Trophoblast cell (in vitro differentiated cells and primary cell): Measurements from ENCODE around the gene SGMS1.

Experiments
- DNase-seq, 2 donors: peaks; one replicate each; pipeline ENCODE4 v3.0.0-alpha.2; 2016
- H2AFZ ChIP-seq: 2 replicates; pipeline ENCODE4 v1.6.1; 2013; ENCODE audit warnings: low read length, moderate library complexity, mild to moderate bottlenecking; ENCODE audit not compliant: insufficient read depth, poor library complexity
- H2AK5ac ChIP-seq: 2 replicates; pipeline ENCODE4 v1.6.1; 2013; ENCODE audit warnings: mild to moderate bottlenecking, low read length
- H2BK120ac ChIP-seq: 2 replicates; pipeline ENCODE4 v1.6.1; 2013; ENCODE audit warnings: low read length, mild to moderate bottlenecking, moderate library complexity; ENCODE audit not compliant: insufficient read depth, poor library complexity
- H2BK12ac ChIP-seq: 2 replicates; pipeline ENCODE4 v1.6.1; 2013; ENCODE audit warnings: mild to moderate bottlenecking, low read length, moderate library complexity
- H2BK5ac ChIP-seq: 2 replicates; pipeline ENCODE4 v1.6.1; 2013; ENCODE audit warnings: low read length, low read depth, moderate library complexity, mild to moderate bottlenecking; ENCODE audit not compliant: poor library complexity
- H3K14ac ChIP-seq: 2 replicates; pipeline ENCODE4 v1.6.1; 2013; ENCODE audit warnings: mild to moderate bottlenecking, low read length
- H3K18ac ChIP-seq: 2 replicates; pipeline ENCODE4 v1.6.1; 2013; ENCODE audit warnings: mild to moderate bottlenecking, low read length
- H3K23ac ChIP-seq: 2 replicates; pipeline ENCODE4 v1.6.1; 2013; ENCODE audit warnings: low read length
- H3K27ac ChIP-seq: 2 replicates; pipeline ENCODE4 v1.5.1; 2013; ENCODE audit warnings: low read depth, mild to moderate bottlenecking, inconsistent platforms, low read length, moderate library complexity
- H3K27me3 ChIP-seq: 2 replicates; pipeline ENCODE4 v1.6.1; 2013; ENCODE audit warnings: inconsistent platforms, mild to moderate bottlenecking, low read length, moderate library complexity; ENCODE audit not compliant: insufficient read depth
- H3K36me3 ChIP-seq, 2 experiments: 1 replicate in 1 of 2; 2 replicates in 1 of 2; pipeline ENCODE4 v1.6.1; 2013; ENCODE audit warnings: low read length in 2 of 2, mild to moderate bottlenecking in 2 of 2, moderate library complexity in 1 of 2; ENCODE audit not compliant: insufficient read depth in 2 of 2, control insufficient read depth in 1 of 2
- H3K4ac ChIP-seq: 2 replicates; pipeline ENCODE4 v1.6.1; 2013; ENCODE audit warnings: low read depth, mild to moderate bottlenecking, low read length, moderate library complexity
- H3K4me1 ChIP-seq, 2 experiments: 1 replicate in 1 of 2; 2 replicates in 1 of 2; pipeline ENCODE4 v1.6.1; 2013; ENCODE audit warnings: low read length in 2 of 2, mild to moderate bottlenecking in 2 of 2, moderate library complexity in 1 of 2; ENCODE audit not compliant: insufficient read depth in 2 of 2, control insufficient read depth in 1 of 2
- H3K4me2 ChIP-seq: 2 replicates; pipeline ENCODE4 v1.6.1; 2013; ENCODE audit warnings: inconsistent platforms, mild to moderate bottlenecking, low read length, moderate library complexity
- H3K4me3 ChIP-seq: 2 replicates; pipeline ENCODE4 v1.5.1; 2013; ENCODE audit warnings: mild to moderate bottlenecking, low read depth, low read length, inconsistent platforms
- H3K79me1 ChIP-seq: one replicate; pipeline ENCODE4 v1.6.1; 2013; ENCODE audit warnings: low read length
- H3K79me2 ChIP-seq: 2 replicates; pipeline ENCODE4 v1.6.1; 2013; ENCODE audit warnings: low read length, mild to moderate bottlenecking; ENCODE audit not compliant: control insufficient read depth, insufficient read depth, poor library complexity
- H3K9ac ChIP-seq: 2 replicates; pipeline ENCODE4 v1.6.1; 2013; ENCODE audit warnings: mild to moderate bottlenecking, low read length
- H3K9me3 ChIP-seq: 2 replicates; pipeline ENCODE4 v1.6.1; 2013; ENCODE audit warnings: low read depth, mild to moderate bottlenecking, control low read depth, inconsistent platforms, low read length; ENCODE audit not compliant: insufficient read depth
- H4K12ac ChIP-seq: 2 replicates; pipeline ENCODE4 v1.6.1; 2013; ENCODE audit warnings: low read depth, mild to moderate bottlenecking, low read length, moderate library complexity
- H4K8ac ChIP-seq: 2 replicates; pipeline ENCODE4 v1.6.1; 2013; ENCODE audit warnings: low read depth, mild to moderate bottlenecking, low read length, moderate library complexity
- H4K91ac ChIP-seq: one replicate; pipeline ENCODE4 v1.6.1; 2013; ENCODE audit warnings: low read depth, mild to moderate bottlenecking, low read length, moderate library complexity
- WGBS: extraction: QIAGEN DNeasy Blood & Tissue Kit; methylation state at CpG from one replicate; pipeline ENCODE4 v1.1.7; 2013; ENCODE audit warnings: missing lambda C conversion rate; ENCODE audit not compliant: insufficient read length, insufficient coverage; ENCODE audit errors: extremely low coverage; 5-methylcytosine and 5-hydroxymethylcytosine counted together

Gene SGMS1

GRCh38 chr10:50375051-50375452 is 248.7 kb downstream of the SGMS1 start:
- Histone ChIP-seq H3K4me2 (no peak overlapping the region), H2AK5ac (no peak overlapping the region)

GRCh38 chr10:50373821-50374501 is 249.8 kb downstream of the SGMS1 start:
- Histone ChIP-seq H3K4me1 (peaks cover 2 to 11% of the 10 kb centered on the region in 2 experiments), H3K23ac (no peak overlapping the region), H3K4me3 (no peak overlapping the region), H3K14ac (no peak overlapping the region), H2BK5ac (no peak overlapping the region), H3K79me2 (no peaks in the 10 kb centered on the region), H3K27ac (no peak overlapping the region), H3K4ac (no peak overlapping the region), H3K9ac (no peak overlapping the region), H2BK12ac (no peak overlapping the region), H3K27me3 (no peaks in the 10 kb centered on the region), H4K8ac (no peak overlapping the region), H2AFZ (no peak overlapping the region), H4K12ac (no peak overlapping the region), H3K79me1 (no peaks in the 10 kb centered on the region), H3K9me3 (no peaks in the 10 kb centered on the region), H3K18ac (no peak overlapping the region), H2AK5ac (no peak overlapping the region), H3K4me2 (no peak overlapping the region), H3K36me3 (no peaks in the 10 kb centered on the region), H4K91ac (no peak overlapping the region), H2BK120ac (no peak overlapping the region)
- WGBS, result no CpG with 5 or more reads among the region's 1 CpG
- DNase-seq, result no peak

More at GRCh38 chr10:50375051-50375452, 248.7 kb downstream of the SGMS1 start:
- Histone ChIP-seq H3K9me3 (no peaks in the 10 kb centered on the region), H3K4ac (no peak overlapping the region), H3K79me1 (no peaks in the 10 kb centered on the region), H3K36me3 (no peaks in the 10 kb centered on the region), H3K9ac (no peak overlapping the region), H3K27ac (no peak overlapping the region), H3K18ac (no peak overlapping the region), H3K4me1 (peaks cover 2 to 11% of the 10 kb centered on the region in 2 experiments), H4K12ac (no peak overlapping the region), H4K8ac (no peak overlapping the region), H3K14ac (no peak overlapping the region), H4K91ac (no peak overlapping the region), H3K27me3 (no peaks in the 10 kb centered on the region), H2BK120ac (no peak overlapping the region), H2BK12ac (no peak overlapping the region), H3K4me3 (no peak overlapping the region), H3K79me2 (no peaks in the 10 kb centered on the region), H2AFZ (no peak overlapping the region), H3K23ac (no peak overlapping the region), H2BK5ac (no peak overlapping the region)
- peak in 1 of 2 donors; percentile 49 for DNase-seq

GRCh38 chr10:50369931-50370330 is 253.8 kb downstream of the SGMS1 start:
- no peak overlapping the region for H2AFZ ChIP-seq

GRCh38 chr10:50367732-50368131 is 256.0 kb downstream of the SGMS1 start:
- Histone ChIP-seq H4K91ac (no peak overlapping the region), H2AFZ (no peak overlapping the region), H3K4me2 (no peak overlapping the region), H3K79me2 (no peaks in the 10 kb centered on the region), H3K27ac (no peak overlapping the region), H2BK12ac (no peak overlapping the region), H3K4me1 (no peaks in the 10 kb centered on the region), H3K9ac (no peak overlapping the region), H3K23ac (no peak overlapping the region), H3K9me3 (no peaks in the 10 kb centered on the region), H3K14ac (no peak overlapping the region), H4K12ac (no peak overlapping the region), H4K8ac (no peak overlapping the region), H3K79me1 (no peaks in the 10 kb centered on the region), H2AK5ac (no peak overlapping the region), H3K4ac (no peak overlapping the region), H3K4me3 (no peak overlapping the region), H3K18ac (no peak overlapping the region), H2BK120ac (no peak overlapping the region), H3K27me3 (no peaks in the 10 kb centered on the region), H3K36me3 (no peaks in the 10 kb centered on the region), H2BK5ac (no peak overlapping the region)
- WGBS, result no CpG with 5 or more reads among the region's 1 CpG
- peak in 1 of 2 donors; percentile 56 for DNase-seq

More at GRCh38 chr10:50369931-50370330, 253.8 kb downstream of the SGMS1 start:
- H3K4me2 ChIP-seq, result no peak overlapping the region
- peaks cover 2 to 5% of the 10 kb centered on the region in 2 experiments for H3K4me1 ChIP-seq
- H3K36me3 ChIP-seq, result no peaks in the 10 kb centered on the region
- H3K4ac ChIP-seq, result no peak overlapping the region
- no peak overlapping the region for H3K18ac ChIP-seq
- no peaks in the 10 kb centered on the region for H3K9me3 ChIP-seq
- no peak overlapping the region for H2BK12ac ChIP-seq
- no peak overlapping the region for H3K27ac ChIP-seq
- no CpG with 5 or more reads among the region's 1 CpG for WGBS
- no peaks in the 10 kb centered on the region for H3K27me3 ChIP-seq
- H2AK5ac ChIP-seq, result no peak overlapping the region
- H3K4me3 ChIP-seq, result no peak overlapping the region
- H2BK5ac ChIP-seq, result no peak overlapping the region
- DNase-seq, result no peak
- H3K79me1 ChIP-seq, result no peaks in the 10 kb centered on the region
- no peak overlapping the region for H3K9ac ChIP-seq
- H4K91ac ChIP-seq, result no peak overlapping the region
- no peak overlapping the region for H2BK120ac ChIP-seq
- H4K8ac ChIP-seq, result no peak overlapping the region
- H3K79me2 ChIP-seq, result no peaks in the 10 kb centered on the region
- no peak overlapping the region for H4K12ac ChIP-seq
- no peak overlapping the region for H3K23ac ChIP-seq
- no peak overlapping the region for H3K14ac ChIP-seq
